ENCODE measurements around the gene ADAM11. TPM values are rescaled to one million over a fixed set of nuclear protein-coding genes. Genes with fewer than 3 reads are reported as not detected.
A peak's percentile ranks its signal among the peaks of the same experiment; 100 is the strongest.
"Not testable (repeated sequence)": the region's sequence is repeated elsewhere in the genome, so short reads cannot be mapped to it uniquely, and the experiment has no call there.

The ADAM11 gene
- total and polyA plus RNA-seq, 5 donors from 2014 or later: 0.15 to 0.35 (median 0.24) TPM; not detected in 2

DNA sequence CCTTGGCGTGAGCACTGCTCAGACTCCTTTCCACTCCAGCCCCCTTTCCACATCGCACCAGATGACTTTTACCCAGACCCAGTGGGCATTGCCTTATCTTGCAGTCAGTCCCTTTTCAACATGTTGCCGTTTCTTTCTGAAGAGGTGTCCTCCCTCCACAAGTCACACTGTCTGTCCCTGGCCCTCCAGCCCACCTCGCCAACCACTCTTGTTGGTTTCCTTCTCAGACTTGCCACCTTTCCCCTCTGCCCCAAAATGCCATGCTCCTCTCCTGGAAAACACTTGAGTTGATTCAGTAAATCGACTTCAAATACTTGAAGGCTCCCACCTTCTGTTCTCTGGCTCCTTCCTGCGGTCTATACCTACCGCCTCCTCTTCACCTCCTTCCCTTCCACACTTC lies 7.5 kb upstream of the ADAM11 start:
- DNase-seq (no peak), ATAC-seq (ENCODE audit: low read depth in 2 of 2) (no peak)
- H3K36me3 ChIP-seq (ENCODE audit: control insufficient read depth, insufficient read depth, low read length): no peaks in the 10 kb centered on the region
- no peaks in the 10 kb centered on the region for H3K4me1 ChIP-seq (ENCODE audit: control insufficient read depth, insufficient read depth, low read length, poor library complexity, severe bottlenecking)
- H3K9me3 ChIP-seq (ENCODE audit: control insufficient read depth in 2 of 2, low read length in 2 of 2): no peaks in the 10 kb centered on the region
- H3K4me3 ChIP-seq (ENCODE audit: low read depth, low read length): no peak overlapping the region
- no peak overlapping the region for H3K27ac ChIP-seq (ENCODE audit: insufficient read depth, low read length, poor library complexity, severe bottlenecking)
- Mint-ChIP-seq H3K27ac (peak overlapping the region in 1 of 3 donors; percentile 39), H3K27me3 (peaks cover 6% of the 10 kb centered on the region), H3K4me3 (no peak overlapping the region), H3K4me1 (peaks cover 0 to 5% (median 0%) of the 10 kb centered on the region in 4 donors), H3K36me3 (peaks cover 13% of the 10 kb centered on the region), H3K9me3 (no peaks in the 10 kb centered on the region)
- no peaks in the 10 kb centered on the region for H3K27me3 ChIP-seq (ENCODE audit: control insufficient read depth, insufficient read depth, low read length)

- Histone ChIP-seq H3K4me3 (ENCODE audit: low read depth, low read length) (no peak overlapping the region), H3K27ac (ENCODE audit: insufficient read depth, low read length, poor library complexity, severe bottlenecking) (no peak overlapping the region), H3K27me3 (ENCODE audit: control insufficient read depth, insufficient read depth, low read length) (no peaks in the 10 kb centered on the region), H3K9me3 (ENCODE audit: control insufficient read depth in 2 of 2, low read length in 2 of 2) (no peaks in the 10 kb centered on the region), H3K4me1 (ENCODE audit: control insufficient read depth, insufficient read depth, low read length, poor library complexity, severe bottlenecking) (no peaks in the 10 kb centered on the region), H3K36me3 (ENCODE audit: control insufficient read depth, insufficient read depth, low read length) (no peaks in the 10 kb centered on the region)
- DNase-seq (no peak), ATAC-seq (ENCODE audit: low read depth in 2 of 2) (no peak)
- H3K36me3 Mint-ChIP-seq: peaks cover 13% of the 10 kb centered on the region
- H3K27ac Mint-ChIP-seq: no peak overlapping the region
- H3K9me3 Mint-ChIP-seq: no peaks in the 10 kb centered on the region
- peaks cover 6% of the 10 kb centered on the region for H3K27me3 Mint-ChIP-seq
- no peak overlapping the region for H3K4me3 Mint-ChIP-seq
- H3K4me1 Mint-ChIP-seq: peaks cover 0 to 5% (median 0%) of the 10 kb centered on the region in 4 donors
Observed at GRCh38 chr17:44751806-44752205, 7.0 kb upstream of the ADAM11 start.

DNA sequence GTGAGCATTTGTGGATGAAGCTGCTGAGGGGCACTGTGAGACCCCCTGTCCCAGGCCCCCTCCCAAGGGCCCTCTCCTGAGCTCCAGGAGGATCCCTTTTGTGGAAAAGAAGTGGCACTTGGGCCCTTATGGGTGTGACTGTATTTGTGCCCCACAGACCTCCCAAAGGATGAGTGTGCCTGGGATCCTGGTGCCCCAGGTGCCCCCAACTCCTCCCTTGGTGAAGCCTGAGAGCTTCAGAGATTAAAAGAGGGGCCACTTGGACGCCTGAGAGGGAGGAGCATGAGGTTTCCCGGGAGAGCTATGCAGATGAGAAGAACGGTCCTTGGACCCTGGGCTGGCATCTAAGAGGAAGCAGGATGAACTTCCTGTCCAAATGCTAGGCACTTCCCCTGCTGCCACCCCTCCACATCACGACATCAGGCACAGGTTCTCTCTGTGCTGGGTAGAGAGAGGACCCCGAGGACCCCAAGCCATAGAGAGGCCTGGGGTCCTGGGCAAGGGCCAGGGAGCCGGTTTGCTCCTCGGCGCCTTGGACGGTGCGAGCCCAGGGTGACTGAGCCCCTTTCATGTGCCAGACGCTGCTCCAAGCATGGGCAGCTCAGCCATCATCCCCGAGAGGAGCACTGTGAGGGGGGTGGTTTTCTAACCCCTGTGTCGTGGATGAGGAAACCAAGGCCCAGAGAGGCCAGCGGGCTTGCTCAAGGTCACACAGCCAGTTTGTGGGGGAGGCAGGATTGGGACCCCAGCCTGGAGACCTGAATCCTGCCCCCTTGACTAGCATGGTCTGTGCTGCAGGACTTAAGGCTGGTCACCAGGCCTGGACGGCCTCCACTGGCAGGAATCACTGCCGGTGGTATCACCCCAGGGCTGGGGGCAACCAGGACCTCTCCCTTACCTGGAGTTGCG lies 5.6 kb upstream of the ADAM11 start:
- no peak overlapping the region for H3K27ac Mint-ChIP-seq

GRCh38 chr17:44754276-44754675 lies 4.5 kb upstream of the ADAM11 start:
- no peaks in the 10 kb centered on the region for H3K9me3 Mint-ChIP-seq
- Histone ChIP-seq H3K4me1 (ENCODE audit: control insufficient read depth, insufficient read depth, low read length, poor library complexity, severe bottlenecking) (peaks cover 7% of the 10 kb centered on the region), H3K36me3 (ENCODE audit: control insufficient read depth, insufficient read depth, low read length) (no peaks in the 10 kb centered on the region), H3K9me3 (ENCODE audit: control insufficient read depth in 2 of 2, low read length in 2 of 2) (no peaks in the 10 kb centered on the region), H3K27ac (ENCODE audit: insufficient read depth, low read length, poor library complexity, severe bottlenecking) (no peak overlapping the region), H3K4me3 (ENCODE audit: low read depth, low read length) (no peak overlapping the region), H3K27me3 (ENCODE audit: control insufficient read depth, insufficient read depth, low read length) (no peaks in the 10 kb centered on the region)
- H3K4me1 Mint-ChIP-seq: peaks cover 0 to 4% (median 0%) of the 10 kb centered on the region in 4 donors
- H3K27ac Mint-ChIP-seq: no peak overlapping the region
- ATAC-seq (ENCODE audit: low read depth in 2 of 2) (no peak), DNase-seq (no peak)
- peaks cover 9% of the 10 kb centered on the region for H3K36me3 Mint-ChIP-seq
- peaks cover 20% of the 10 kb centered on the region for H3K27me3 Mint-ChIP-seq
- H3K4me3 Mint-ChIP-seq: no peak overlapping the region

More for the DNA sequence above, 5.6 kb upstream of the ADAM11 start:
- Histone ChIP-seq H3K27me3 (ENCODE audit: control insufficient read depth, insufficient read depth, low read length) (no peaks in the 10 kb centered on the region), H3K4me3 (ENCODE audit: low read depth, low read length) (no peak overlapping the region), H3K36me3 (ENCODE audit: control insufficient read depth, insufficient read depth, low read length) (no peaks in the 10 kb centered on the region), H3K9me3 (ENCODE audit: control insufficient read depth in 2 of 2, low read length in 2 of 2) (no peaks in the 10 kb centered on the region), H3K4me1 (ENCODE audit: control insufficient read depth, insufficient read depth, low read length, poor library complexity, severe bottlenecking) (no peaks in the 10 kb centered on the region), H3K27ac (ENCODE audit: insufficient read depth, low read length, poor library complexity, severe bottlenecking) (no peak overlapping the region)
- Mint-ChIP-seq H3K9me3 (no peaks in the 10 kb centered on the region), H3K36me3 (peaks cover 9% of the 10 kb centered on the region), H3K4me3 (no peak overlapping the region), H3K27me3 (peaks cover 18% of the 10 kb centered on the region), H3K4me1 (peaks cover 0 to 3% (median 0%) of the 10 kb centered on the region in 4 donors)
- DNase-seq (no peak), ATAC-seq (ENCODE audit: low read depth in 2 of 2) (no peak)

- H3K27ac Mint-ChIP-seq; H3K36me3 Mint-ChIP-seq; H3K27ac ChIP-seq (ENCODE audit: insufficient read depth, low read length, poor library complexity, severe bottlenecking); ATAC-seq (ENCODE audit: low read depth in 2 of 2); H3K4me3 Mint-ChIP-seq; DNase-seq; H3K4me3 ChIP-seq (ENCODE audit: low read depth, low read length); H3K9me3 ChIP-seq (ENCODE audit: control insufficient read depth in 2 of 2, low read length in 2 of 2); H3K27me3 ChIP-seq (ENCODE audit: control insufficient read depth, insufficient read depth, low read length); H3K4me1 Mint-ChIP-seq; H3K36me3 ChIP-seq (ENCODE audit: control insufficient read depth, insufficient read depth, low read length); H3K9me3 Mint-ChIP-seq: not testable (repeated sequence)
- peaks cover 12% of the 10 kb centered on the region for H3K4me1 ChIP-seq (ENCODE audit: control insufficient read depth, insufficient read depth, low read length, poor library complexity, severe bottlenecking)
- H3K27me3 Mint-ChIP-seq: peaks cover 22% of the 10 kb centered on the region
Observed at GRCh38 chr17:44755180-44755579, 3.6 kb upstream of the ADAM11 start.

DNA sequence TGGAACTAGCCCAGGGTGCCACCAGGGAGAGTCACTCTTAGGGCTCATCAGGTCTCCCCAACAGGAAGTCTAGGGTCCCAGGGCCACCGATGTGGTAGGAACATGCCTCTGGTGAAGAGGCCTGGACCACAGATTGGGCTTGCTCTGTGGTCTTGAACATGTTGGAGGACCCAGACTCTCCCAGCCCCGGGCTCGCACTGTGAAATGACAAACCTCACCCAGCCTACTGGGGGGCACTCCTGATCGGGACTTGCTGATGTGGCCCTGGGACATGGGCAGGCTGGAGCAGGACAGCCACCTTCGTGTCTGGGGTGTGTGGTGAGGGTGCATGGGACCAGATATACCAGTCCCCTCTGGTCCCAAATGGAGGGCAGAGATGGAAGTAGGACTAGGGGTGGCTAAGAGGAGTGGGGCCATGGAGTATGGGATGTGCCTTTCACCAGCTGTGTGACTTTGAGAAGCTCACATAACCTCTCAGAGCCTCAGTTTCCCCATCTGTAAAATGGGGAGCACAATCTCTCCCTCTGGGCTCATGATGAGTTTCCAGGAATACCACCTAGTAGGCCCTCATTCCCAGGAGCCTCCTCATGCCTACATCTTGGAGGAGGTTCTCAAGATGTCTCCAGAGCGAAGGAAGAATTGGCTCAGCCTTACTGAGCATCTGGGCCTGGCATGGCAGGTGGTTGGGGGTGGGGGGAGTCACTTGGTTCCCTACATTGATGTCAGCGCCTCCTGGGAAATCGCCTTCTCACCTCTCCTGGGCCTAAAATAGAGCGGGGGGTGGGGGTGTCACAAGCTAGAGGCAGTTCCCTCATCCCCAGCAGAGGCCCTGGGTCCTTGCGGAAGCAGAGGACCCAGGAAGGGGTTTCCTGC lies 1.5 kb upstream of the ADAM11 start:
- peaks cover 0 to 4% (median 0%) of the 10 kb centered on the region in 4 donors for H3K4me1 Mint-ChIP-seq
- Histone ChIP-seq H3K27ac (ENCODE audit: insufficient read depth, low read length, poor library complexity, severe bottlenecking) (no peak overlapping the region), H3K36me3 (ENCODE audit: control insufficient read depth, insufficient read depth, low read length) (no peaks in the 10 kb centered on the region), H3K4me3 (ENCODE audit: low read depth, low read length) (no peak overlapping the region), H3K9me3 (ENCODE audit: control insufficient read depth in 2 of 2, low read length in 2 of 2) (no peaks in the 10 kb centered on the region), H3K27me3 (ENCODE audit: control insufficient read depth, insufficient read depth, low read length) (no peaks in the 10 kb centered on the region), H3K4me1 (ENCODE audit: control insufficient read depth, insufficient read depth, low read length, poor library complexity, severe bottlenecking) (peaks cover 12% of the 10 kb centered on the region)
- no peaks in the 10 kb centered on the region for H3K9me3 Mint-ChIP-seq
- H3K4me3 Mint-ChIP-seq: peak overlapping the region in 2 of 4 donors; percentile 27 to 66
- no peak for ATAC-seq (ENCODE audit: low read depth in 2 of 2)
- H3K27ac Mint-ChIP-seq: no peak overlapping the region
- peaks cover 34% of the 10 kb centered on the region for H3K27me3 Mint-ChIP-seq
- H3K36me3 Mint-ChIP-seq: no peaks in the 10 kb centered on the region
- no peak for DNase-seq

DNA sequence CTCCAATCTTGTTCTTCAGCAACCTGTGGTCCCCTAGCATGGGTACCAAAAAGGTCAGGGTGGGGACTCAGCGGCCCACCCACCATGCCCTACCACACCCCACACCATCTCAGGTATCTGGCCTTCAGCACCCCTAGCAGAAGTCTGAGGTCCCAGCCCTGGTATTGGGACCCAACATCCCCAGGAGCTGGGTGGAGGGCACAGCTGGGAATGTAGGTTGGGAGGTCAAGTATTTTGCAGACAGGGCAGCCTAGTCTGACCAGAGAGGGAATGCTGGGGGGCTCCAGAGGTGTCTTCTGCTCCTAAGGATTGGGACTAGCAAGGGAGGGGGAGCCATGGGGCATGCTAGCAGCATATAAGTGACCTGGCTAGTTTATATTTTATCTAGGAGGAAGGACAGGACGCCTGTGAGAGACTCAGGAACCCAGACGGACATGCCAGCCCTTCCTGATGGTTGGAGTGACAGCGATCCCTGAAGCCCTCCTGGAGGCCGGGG lies 822 bp upstream of the ADAM11 start:
- H3K27ac Mint-ChIP-seq: no peak overlapping the region
- Histone ChIP-seq H3K4me1 (ENCODE audit: control insufficient read depth, insufficient read depth, low read length, poor library complexity, severe bottlenecking) (peaks cover 12% of the 10 kb centered on the region), H3K27ac (ENCODE audit: insufficient read depth, low read length, poor library complexity, severe bottlenecking) (no peak overlapping the region), H3K36me3 (ENCODE audit: control insufficient read depth, insufficient read depth, low read length) (no peaks in the 10 kb centered on the region), H3K27me3 (ENCODE audit: control insufficient read depth, insufficient read depth, low read length) (no peaks in the 10 kb centered on the region), H3K9me3 (ENCODE audit: control insufficient read depth in 2 of 2, low read length in 2 of 2) (no peaks in the 10 kb centered on the region), H3K4me3 (ENCODE audit: low read depth, low read length) (no peak overlapping the region)
- no peak for DNase-seq
- H3K27me3 Mint-ChIP-seq: peaks cover 34% of the 10 kb centered on the region
- H3K4me3 Mint-ChIP-seq: peak overlapping the region in 3 of 4 donors; percentile 27 to 81 (median 66)
- peaks cover 0 to 4% (median 0%) of the 10 kb centered on the region in 4 donors for H3K4me1 Mint-ChIP-seq
- H3K9me3 Mint-ChIP-seq: no peaks in the 10 kb centered on the region
- H3K36me3 Mint-ChIP-seq: no peaks in the 10 kb centered on the region
- no peak for ATAC-seq (ENCODE audit: low read depth in 2 of 2)
